Tibial nerve (tissue), 4 donors: ENCODE data around the gene ADRA2B. TPM values are rescaled to one million over a fixed set of nuclear protein-coding genes. Genes with fewer than 3 reads are reported as not detected.
"Not testable (repeated sequence)": the region's sequence is repeated elsewhere in the genome, so short reads cannot be mapped to it uniquely, and the experiment has no call there.

Experiments used
- DNase-seq, 2 donors: peaks; one replicate each; pipeline ENCODE4 v3.0.0-alpha.2; 2019; ENCODE audit warnings: low spot score in 2 of 2
- H3K27ac ChIP-seq, 4 donors: fragments of 200-600 bp; sonication (generic) in 3 of 4; one replicate each; pipeline ENCODE4 v1.5.1; 2017 to 2019; ENCODE audit warnings: mild to moderate bottlenecking in 1 of 4
- H3K27me3 ChIP-seq, 2 donors: fragments of 200-600 bp; sonication (generic) in 1 of 2; one replicate each; pipeline versions ENCODE4 v1.5.1 to v1.6.0; 2017 to 2019
- H3K36me3 ChIP-seq, 3 donors: fragments of 200-600 bp; sonication (generic); one replicate each; pipeline ENCODE4 v1.5.1; 2018 to 2019
- H3K4me1 ChIP-seq, 4 donors: fragments of 200-600 bp; sonication (generic) in 3 of 4; one replicate each; pipeline ENCODE4 v1.5.1; 2017 to 2019
- H3K4me3 ChIP-seq, 4 donors: fragments of 200-600 bp; sonication (generic) in 3 of 4; one replicate each; pipeline ENCODE4 v1.5.1; 2017 to 2019; ENCODE audit warnings: mild to moderate bottlenecking in 1 of 4, moderate library complexity in 1 of 4
- H3K9me3 ChIP-seq, 4 donors: fragments of 200-600 bp; sonication (generic) in 3 of 4; one replicate each; pipeline ENCODE4 v1.5.1; 2017 to 2019
- EP300 ChIP-seq, 2 donors: sonication (generic); formaldehyde crosslinking; IDR thresholded peaks; one replicate each; pipeline ENCODE4 v1.6.1; 2017; ENCODE audit warnings: antibody characterized with exemption in 2 of 2, mild to moderate bottlenecking in 1 of 2
- POLR2A ChIP-seq, 2 donors: fragments of 450-650 bp; IDR thresholded peaks; one replicate each; pipeline ENCODE4 v1.6.1; 2017; ENCODE audit warnings: antibody characterized with exemption in 2 of 2, mild to moderate bottlenecking in 2 of 2, moderate library complexity in 2 of 2
- WGBS, 2 donors: methylation state at CpG; one replicate each; pipeline ENCODE4 v1.1.5; 2018; 5-methylcytosine and 5-hydroxymethylcytosine counted together
- total RNA-seq, 4 donors: library from RNA; depleted of rRNA; stranded (reverse); fragments of >200 nt; gene quantifications; one replicate each; pipeline ENCODE4 v1.1.0, GENCODE V29; 2016
- TF ChIP-seq, protein P1 (sequence below), 5 experiments: fragments of 200-600 bp in 3 of 5; fragments of 450-650 bp in 2 of 5; sonication (generic) in 3 of 5; IDR thresholded peaks; one replicate each; pipeline ENCODE4 v1.5.1; 2016 to 2019; ENCODE audit warnings: antibody characterized with exemption in 5 of 5, mild to moderate bottlenecking in 3 of 5, moderate library complexity in 2 of 5

The ADRA2B gene
- total RNA-seq, 4 donors from 2014 or later = 2.1 to 5.0 (median 4.7) TPM

- no peak overlapping the region for H3K4me3 ChIP-seq
- no peaks in the 10 kb centered on the region for H3K36me3 ChIP-seq
- TF ChIP-seq EP300 (IDR thresholded peaks at IDR 0.05) = no peak
- TF ChIP-seq POLR2A (IDR thresholded peaks at IDR 0.05) = no peak
- TF ChIP-seq, protein P1, sequence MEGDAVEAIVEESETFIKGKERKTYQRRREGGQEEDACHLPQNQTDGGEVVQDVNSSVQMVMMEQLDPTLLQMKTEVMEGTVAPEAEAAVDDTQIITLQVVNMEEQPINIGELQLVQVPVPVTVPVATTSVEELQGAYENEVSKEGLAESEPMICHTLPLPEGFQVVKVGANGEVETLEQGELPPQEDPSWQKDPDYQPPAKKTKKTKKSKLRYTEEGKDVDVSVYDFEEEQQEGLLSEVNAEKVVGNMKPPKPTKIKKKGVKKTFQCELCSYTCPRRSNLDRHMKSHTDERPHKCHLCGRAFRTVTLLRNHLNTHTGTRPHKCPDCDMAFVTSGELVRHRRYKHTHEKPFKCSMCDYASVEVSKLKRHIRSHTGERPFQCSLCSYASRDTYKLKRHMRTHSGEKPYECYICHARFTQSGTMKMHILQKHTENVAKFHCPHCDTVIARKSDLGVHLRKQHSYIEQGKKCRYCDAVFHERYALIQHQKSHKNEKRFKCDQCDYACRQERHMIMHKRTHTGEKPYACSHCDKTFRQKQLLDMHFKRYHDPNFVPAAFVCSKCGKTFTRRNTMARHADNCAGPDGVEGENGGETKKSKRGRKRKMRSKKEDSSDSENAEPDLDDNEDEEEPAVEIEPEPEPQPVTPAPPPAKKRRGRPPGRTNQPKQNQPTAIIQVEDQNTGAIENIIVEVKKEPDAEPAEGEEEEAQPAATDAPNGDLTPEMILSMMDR (IDR thresholded peaks at IDR 0.05) = no peak
- no peaks in the 10 kb centered on the region for H3K9me3 ChIP-seq
- H3K27ac ChIP-seq = no peak overlapping the region
- no peak for DNase-seq
- peaks cover 0 to 26% (median 12%) of the 10 kb centered on the region in 4 donors for H3K4me1 ChIP-seq
- 82 to 83% methylated on average over 15 to 24 of the region's 26 CpGs for WGBS, 2 donors
- H3K27me3 ChIP-seq = peaks cover 0 to 14% of the 10 kb centered on the region in 2 donors
These were observed 26.1 kb upstream of the ADRA2B start for GRCh38 chr2:96142217-96143113.

DNA sequence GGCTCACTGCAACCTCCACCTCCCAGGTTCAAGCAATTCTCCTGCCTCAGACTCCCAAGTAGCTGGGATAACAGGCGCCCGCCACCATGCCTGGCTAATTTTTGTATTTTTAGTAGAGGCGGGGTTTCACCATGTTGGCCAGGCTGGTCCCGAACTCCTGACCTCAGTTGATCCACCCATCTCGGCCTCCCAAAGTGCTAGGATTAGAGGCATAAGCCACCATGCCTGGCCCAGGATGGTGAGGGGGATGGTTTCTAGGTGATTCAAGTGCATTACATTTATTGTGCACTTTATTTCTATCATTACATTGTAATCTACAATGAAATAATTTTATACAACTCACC is 25.2 kb upstream of the ADRA2B start:
- peaks cover 0 to 22% (median 8%) of the 10 kb centered on the region in 4 donors for H3K4me1 ChIP-seq
- H3K4me3 ChIP-seq, H3K9me3 ChIP-seq, H3K27ac ChIP-seq, H3K36me3 ChIP-seq, DNase-seq: not testable (repeated sequence)
- peaks cover 0 to 18% of the 10 kb centered on the region in 2 donors for H3K27me3 ChIP-seq
- WGBS, 2 donors = 92 to 98% methylated on average over 5 of the region's 5 CpGs

- Histone ChIP-seq H3K9me3 (no peaks in the 10 kb centered on the region), H3K4me1 (peaks cover 0 to 17% (median 8%) of the 10 kb centered on the region in 4 donors), H3K36me3 (no peaks in the 10 kb centered on the region), H3K27ac (no peak overlapping the region), H3K4me3 (no peak overlapping the region), H3K27me3 (peaks cover 0 to 18% of the 10 kb centered on the region in 2 donors)
- TF ChIP-seq, protein P1 (IDR thresholded peaks at IDR 0.05) = no peak
- TF ChIP-seq POLR2A (IDR thresholded peaks at IDR 0.05) (no peak), EP300 (IDR thresholded peaks at IDR 0.05) (no peak)
- WGBS, 2 donors = 93 to 95% methylated on average over 13 of the region's 13 CpGs
- no peak for DNase-seq
These were observed 24.7 kb upstream of the ADRA2B start for GRCh38 chr2:96140941-96141623.

- peaks cover 0 to 14% of the 10 kb centered on the region in 2 donors for H3K27me3 ChIP-seq
- H3K9me3 ChIP-seq = no peaks in the 10 kb centered on the region
- 77 to 81% methylated on average over 7 of the region's 7 CpGs for WGBS, 2 donors
- H3K27ac ChIP-seq = no peak overlapping the region
- no peak for DNase-seq
- no peak overlapping the region for H3K4me3 ChIP-seq
- H3K4me1 ChIP-seq = peaks cover 0 to 3% (median 0%) of the 10 kb centered on the region in 4 donors
- no peaks in the 10 kb centered on the region for H3K36me3 ChIP-seq
- TF ChIP-seq EP300 (IDR thresholded peaks at IDR 0.05) = no peak
- TF ChIP-seq, protein P1 (IDR thresholded peaks at IDR 0.05) = no peak
- no peak for TF ChIP-seq POLR2A (IDR thresholded peaks at IDR 0.05)
These were observed 22.9 kb upstream of the ADRA2B start for GRCh38 chr2:96139181-96139758.

GRCh38 chr2:96138179-96139145 is 22.1 kb upstream of the ADRA2B start, which contains the start of gene ASTL:
TSS of gene ASTL (minus strand) at chr2:96138502. CDS start at chr2:96138436, 66 bp downstream.
- no peak for DNase-seq
- no peaks in the 10 kb centered on the region for H3K4me1 ChIP-seq
- 20% methylated on average over 16 to 17 of the region's 17 CpGs for WGBS, 2 donors
- H3K9me3 ChIP-seq = no peaks in the 10 kb centered on the region
- TF ChIP-seq, protein P1 (IDR thresholded peaks at IDR 0.05) = peak; percentile 26 to 52 (median 34)
- TF ChIP-seq EP300 (IDR thresholded peaks at IDR 0.05) (no peak), POLR2A (IDR thresholded peaks at IDR 0.05) (no peak)
- no peak within 1 kb of the TSS for H3K4me3 ChIP-seq
- peaks cover 0 to 6% of the 10 kb centered on the region in 2 donors for H3K27me3 ChIP-seq
- no peaks in the 10 kb centered on the region for H3K36me3 ChIP-seq
- no peak within 1 kb of the TSS for H3K27ac ChIP-seq
